ENCODE results near the gene RASGRP4.
"Not testable (repeated sequence)": the region's sequence is repeated elsewhere in the genome, so short reads cannot be mapped to it uniquely, and the experiment has no call there.

RASGRP4 gene

GRCh38 chr19:38425810-38426466 lies at the start of gene RASGRP4:
TSS of gene RASGRP4 (minus strand) at chr19:38426219. CDS start at chr19:38426091, 128 bp downstream.
- DNase-seq (ENCODE audit: low read depth), result no peak

- no peak for DNase-seq (ENCODE audit: low read depth)
These were observed 49.2 kb upstream of the RASGRP4 start for GRCh38 chr19:38475176-38475575.

GRCh38 chr19:38473201-38473600 lies 47.2 kb upstream of the RASGRP4 start:
- DNase-seq (ENCODE audit: low read depth), result no peak

- not testable (repeated sequence) for DNase-seq (ENCODE audit: low read depth)
These were observed 46.7 kb upstream of the RASGRP4 start for GRCh38 chr19:38472725-38473124.

GRCh38 chr19:38470788-38471480 lies 44.9 kb upstream of the RASGRP4 start:
- DNase-seq (ENCODE audit: low read depth), result no peak

- DNase-seq (ENCODE audit: low read depth), result no peak
These were observed 43.1 kb upstream of the RASGRP4 start for GRCh38 chr19:38469151-38469550.

GRCh38 chr19:38467541-38468525 lies 41.8 kb upstream of the RASGRP4 start:
- DNase-seq (ENCODE audit: low read depth), result no peak

GRCh38 chr19:38466050-38466449 lies 40.0 kb upstream of the RASGRP4 start:
- no peak for DNase-seq (ENCODE audit: low read depth)

- DNase-seq (ENCODE audit: low read depth), result no peak
These were observed 38.5 kb upstream of the RASGRP4 start for GRCh38 chr19:38464421-38465082.

GRCh38 chr19:38463365-38463764 lies 37.3 kb upstream of the RASGRP4 start:
- no peak for DNase-seq (ENCODE audit: low read depth)

- no peak for DNase-seq (ENCODE audit: low read depth)
These were observed 33.0 kb upstream of the RASGRP4 start for GRCh38 chr19:38458991-38459390.

- DNase-seq (ENCODE audit: low read depth), result no peak
These were observed 31.8 kb upstream of the RASGRP4 start for GRCh38 chr19:38457690-38458405.

GRCh38 chr19:38457202-38457601 lies 31.2 kb upstream of the RASGRP4 start:
- DNase-seq (ENCODE audit: low read depth), result no peak

- DNase-seq (ENCODE audit: low read depth), result no peak
These were observed 29.0 kb upstream of the RASGRP4 start for GRCh38 chr19:38455031-38455430.

GRCh38 chr19:38453596-38453995 lies 27.6 kb upstream of the RASGRP4 start:
- DNase-seq (ENCODE audit: low read depth), result no peak

GRCh38 chr19:38452430-38453366 lies 26.7 kb upstream of the RASGRP4 start:
- no peak for DNase-seq (ENCODE audit: low read depth)

GRCh38 chr19:38451629-38452028 lies 25.6 kb upstream of the RASGRP4 start:
- no peak for DNase-seq (ENCODE audit: low read depth)

- DNase-seq (ENCODE audit: low read depth), result no peak
These were observed 25.0 kb upstream of the RASGRP4 start for GRCh38 chr19:38451036-38451435.

GRCh38 chr19:38449518-38449917 lies 23.5 kb upstream of the RASGRP4 start:
- DNase-seq (ENCODE audit: low read depth), result no peak

GRCh38 chr19:38448225-38448624 lies 22.2 kb upstream of the RASGRP4 start:
- no peak for DNase-seq (ENCODE audit: low read depth)
